HG02870 (cell line): ENCODE results near the gene CARD9.
"Not testable (repeated sequence)": the region's sequence is repeated elsewhere in the genome, so short reads cannot be mapped to it uniquely, and the experiment has no call there.

Source experiments
- ATAC-seq: cut with Tn5 transposase; IDR thresholded peaks from one replicate; pipeline ENCODE4 v1.9.1; 2021; ENCODE audit warnings: mild to moderate bottlenecking, moderate library complexity; ENCODE audit not compliant: unreplicated experiment

The CARD9 gene, protein sequence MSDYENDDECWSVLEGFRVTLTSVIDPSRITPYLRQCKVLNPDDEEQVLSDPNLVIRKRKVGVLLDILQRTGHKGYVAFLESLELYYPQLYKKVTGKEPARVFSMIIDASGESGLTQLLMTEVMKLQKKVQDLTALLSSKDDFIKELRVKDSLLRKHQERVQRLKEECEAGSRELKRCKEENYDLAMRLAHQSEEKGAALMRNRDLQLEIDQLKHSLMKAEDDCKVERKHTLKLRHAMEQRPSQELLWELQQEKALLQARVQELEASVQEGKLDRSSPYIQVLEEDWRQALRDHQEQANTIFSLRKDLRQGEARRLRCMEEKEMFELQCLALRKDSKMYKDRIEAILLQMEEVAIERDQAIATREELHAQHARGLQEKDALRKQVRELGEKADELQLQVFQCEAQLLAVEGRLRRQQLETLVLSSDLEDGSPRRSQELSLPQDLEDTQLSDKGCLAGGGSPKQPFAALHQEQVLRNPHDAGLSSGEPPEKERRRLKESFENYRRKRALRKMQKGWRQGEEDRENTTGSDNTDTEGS

DNA sequence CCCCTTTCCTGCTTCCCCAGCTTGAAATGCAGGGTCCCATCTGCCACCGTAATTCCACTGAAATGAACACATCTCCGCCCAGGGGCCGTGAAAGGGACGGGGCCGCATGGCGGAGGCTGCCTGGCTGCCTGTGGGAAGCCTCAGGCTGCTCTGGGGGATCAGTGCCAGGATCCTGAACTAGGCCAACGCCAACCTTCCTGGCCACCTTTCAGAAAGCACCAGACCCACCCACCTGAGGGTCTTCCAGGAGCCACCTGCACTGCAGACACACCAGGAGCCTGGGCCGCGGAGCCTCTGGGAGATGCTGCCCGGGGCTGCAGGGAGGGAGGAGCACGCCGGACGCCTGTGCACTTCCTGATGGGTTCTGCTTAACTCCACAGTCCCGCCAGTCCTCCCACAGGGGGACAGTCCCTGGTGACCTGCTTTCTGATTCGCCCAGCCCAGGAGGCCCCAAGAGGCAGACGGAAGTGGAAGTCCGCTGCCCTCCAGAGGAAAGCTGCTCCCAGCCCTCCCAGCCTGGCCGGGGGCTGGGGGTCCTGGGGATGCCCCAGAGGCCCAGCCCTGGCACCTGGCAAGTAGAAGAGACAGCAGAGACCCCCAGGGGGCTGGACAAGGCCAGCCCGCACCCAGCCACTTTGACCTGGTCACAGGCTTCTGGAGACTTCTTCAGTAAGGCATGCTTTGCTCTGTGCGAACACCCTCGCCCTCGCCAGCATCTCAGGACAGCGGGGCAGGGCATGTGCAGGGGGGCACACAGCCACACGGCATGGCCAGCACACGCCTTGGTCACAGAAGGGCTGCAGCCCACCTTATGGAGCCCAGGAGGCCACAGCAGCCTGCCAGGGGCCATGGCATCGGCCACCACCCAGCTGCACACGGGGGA, at the start of gene CARD9:
Gene CARD9, minus strand, starts transcription at position 370 of the 883 bp plus-strand sequence. CDS start 1,591 bp downstream, outside the sequence.
- ATAC-seq = no peak

DNA sequence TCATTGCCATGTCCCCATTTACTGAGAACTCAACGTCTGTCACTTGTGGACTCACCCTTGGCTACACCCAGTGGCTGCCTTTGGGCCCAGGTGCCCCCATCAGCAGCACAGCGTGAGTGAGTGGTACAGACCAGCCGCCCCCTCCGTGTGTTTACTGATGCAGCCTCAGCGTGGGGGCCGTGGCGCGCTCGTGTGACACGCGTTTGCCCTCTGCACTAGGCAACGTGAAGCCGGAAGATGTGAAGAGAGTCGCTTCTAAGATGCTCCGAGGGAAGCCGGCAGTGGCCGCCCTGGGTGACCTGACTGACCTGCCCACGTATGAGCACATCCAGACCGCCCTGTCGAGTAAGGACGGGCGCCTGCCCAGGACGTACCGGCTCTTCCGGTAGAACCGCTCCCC, 49.4 kb upstream of the CARD9 start:
- ATAC-seq = no peak

DNA sequence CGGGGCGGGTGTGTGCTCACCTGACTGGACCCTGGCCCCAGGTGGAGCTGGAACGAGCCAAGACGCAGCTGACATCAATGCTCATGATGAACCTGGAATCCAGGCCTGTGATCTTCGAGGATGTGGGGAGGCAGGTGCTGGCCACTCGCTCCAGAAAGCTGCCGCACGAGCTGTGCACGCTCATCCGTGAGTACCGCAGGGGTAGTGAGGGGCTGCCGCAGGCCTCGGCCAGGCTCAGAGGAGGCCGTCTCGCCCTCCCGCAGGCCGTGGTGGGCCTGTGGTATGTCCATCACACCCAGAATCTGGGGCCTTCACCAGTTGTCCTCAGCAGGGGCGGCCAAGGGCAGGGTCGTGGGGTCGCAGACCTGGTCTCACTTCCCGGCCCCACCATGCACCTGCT, 48.3 kb upstream of the CARD9 start:
- ATAC-seq = no peak

DNA sequence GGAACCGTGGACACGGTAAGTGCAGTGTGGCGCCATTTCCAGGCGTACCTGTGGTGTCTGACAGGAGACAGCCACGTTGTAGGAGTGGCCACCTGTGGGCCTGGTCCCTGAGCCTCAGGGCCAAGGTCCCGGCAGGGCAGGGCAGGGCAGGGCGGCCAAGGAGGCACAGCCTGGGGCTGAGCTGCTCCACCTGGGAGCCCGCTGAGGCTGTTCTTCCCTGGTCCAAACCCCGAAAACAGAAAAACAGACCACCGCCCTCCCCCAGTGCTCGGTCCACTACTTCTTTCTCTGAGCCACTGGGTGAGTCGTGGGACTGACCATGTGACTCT, 45.6 kb upstream of the CARD9 start:
- ATAC-seq = no peak

DNA sequence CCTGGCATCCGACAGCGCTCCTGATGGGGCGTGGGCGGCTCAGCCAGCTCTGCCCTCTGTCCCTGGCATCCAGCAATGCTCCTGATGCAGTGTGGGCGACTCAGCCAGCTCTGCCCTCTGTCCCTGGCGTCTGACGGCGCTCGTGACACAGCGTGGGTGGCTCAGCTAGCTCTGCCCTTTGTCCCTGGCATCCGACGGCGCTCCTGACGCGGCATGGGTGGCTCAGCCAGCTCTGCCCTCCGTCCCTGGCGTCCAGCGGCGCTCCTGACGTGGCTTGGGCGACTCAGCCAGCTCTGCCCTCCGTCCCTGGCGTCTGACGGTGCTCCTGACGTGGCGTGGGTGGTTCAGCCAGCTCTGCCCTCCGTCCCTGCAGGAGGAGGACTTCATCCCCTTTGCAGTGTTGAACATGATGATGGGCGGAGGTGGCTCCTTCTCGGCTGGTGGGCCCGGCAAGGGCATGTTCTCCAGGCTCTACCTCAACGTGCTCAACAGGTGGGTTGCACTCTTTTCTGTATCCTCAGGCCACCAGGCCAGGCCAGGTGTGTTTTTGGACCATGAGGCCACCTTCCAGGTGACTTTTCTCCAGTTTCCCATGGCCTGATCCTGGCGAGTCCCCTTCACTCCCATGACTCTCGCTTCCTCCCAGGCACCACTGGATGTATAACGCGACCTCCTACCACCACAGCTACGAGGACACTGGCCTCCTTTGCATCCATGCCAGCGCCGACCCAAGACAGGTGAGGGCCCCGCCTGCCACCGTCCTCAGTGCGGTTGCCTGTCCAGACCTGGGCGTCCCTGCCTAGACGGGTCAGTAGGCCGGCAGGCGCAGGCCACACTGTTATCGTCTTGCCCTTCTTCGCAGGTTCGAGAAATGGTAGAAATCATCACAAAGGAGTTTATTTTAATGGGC, 45.0 kb upstream of the CARD9 start:
- ATAC-seq = no peak

DNA sequence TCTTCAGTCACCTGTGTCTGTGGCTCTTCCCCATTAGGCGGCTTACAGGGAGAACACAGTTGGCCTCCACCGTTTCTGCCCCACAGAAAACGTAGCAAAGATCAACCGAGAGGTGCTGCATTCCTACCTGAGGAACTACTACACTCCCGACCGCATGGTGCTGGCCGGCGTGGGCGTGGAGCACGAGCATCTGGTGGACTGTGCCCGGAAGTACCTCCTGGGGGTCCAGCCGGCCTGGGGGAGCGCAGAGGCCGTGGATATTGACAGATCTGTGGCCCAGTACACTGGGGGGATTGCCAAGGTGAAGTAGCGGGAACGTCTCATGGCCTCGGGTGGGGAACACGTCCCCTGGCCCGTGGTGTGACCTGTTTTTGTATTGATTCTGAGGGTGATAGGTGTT, 43.4 kb upstream of the CARD9 start:
- ATAC-seq = no peak

DNA sequence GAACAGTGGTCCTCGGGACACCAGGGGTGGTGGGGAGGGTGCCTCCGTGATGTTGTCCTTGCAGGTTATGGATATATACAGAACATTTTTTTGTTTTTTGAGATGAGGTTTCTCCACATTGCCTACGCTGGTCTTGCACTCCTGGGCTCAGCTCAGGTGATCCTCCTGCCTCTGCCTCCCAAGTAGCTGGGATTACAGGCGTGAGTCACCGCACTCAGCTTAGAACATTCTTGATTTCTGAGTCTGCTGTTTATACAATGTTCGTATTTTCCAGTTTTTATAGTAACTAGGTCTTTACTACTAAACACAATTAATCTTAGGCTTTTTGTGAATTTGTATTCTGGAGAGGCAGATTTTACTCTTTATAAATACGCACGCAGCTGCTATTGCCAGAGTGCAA, 43.0 kb upstream of the CARD9 start:
- no peak for ATAC-seq

DNA sequence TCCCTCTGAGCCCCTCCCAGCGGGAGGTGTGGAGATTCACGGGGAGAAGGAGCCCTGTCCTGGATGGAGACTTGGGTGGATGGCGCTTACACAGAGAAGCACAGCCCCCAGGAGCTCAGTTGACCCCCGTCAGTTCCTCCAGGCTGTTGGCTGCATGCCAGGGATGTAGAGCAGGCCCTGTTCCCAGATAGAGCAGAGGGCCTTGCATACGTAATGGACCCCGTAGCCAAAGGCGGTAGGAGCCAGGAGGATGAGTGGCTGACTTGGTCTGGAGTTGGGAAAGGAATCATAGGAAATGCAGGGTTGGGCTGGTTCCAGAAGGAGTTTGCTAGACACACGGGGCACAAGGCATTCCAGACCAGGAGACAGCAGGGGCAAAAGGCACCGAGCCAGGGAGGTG, 39.5 kb upstream of the CARD9 start:
- no peak for ATAC-seq

DNA sequence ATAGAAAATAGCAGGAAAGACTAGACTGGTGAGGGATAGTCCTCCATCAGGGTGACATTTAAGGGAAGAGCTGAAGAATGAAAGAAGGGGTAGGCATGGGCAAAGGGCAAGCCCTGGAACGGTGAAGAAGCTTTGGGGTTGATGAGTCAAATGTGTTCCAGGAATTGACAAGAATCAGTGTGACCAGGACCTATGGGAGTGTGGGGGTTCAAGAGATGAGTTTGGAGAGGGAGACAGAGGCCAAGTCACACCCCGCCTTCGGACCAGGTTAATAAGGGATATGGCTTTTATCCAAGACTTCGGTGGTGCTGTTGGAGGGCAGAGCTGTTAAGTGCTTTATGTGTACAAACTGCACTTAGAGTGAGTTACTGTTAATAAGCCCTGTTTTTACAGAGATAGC, 37.9 kb upstream of the CARD9 start:
- no peak for ATAC-seq

DNA sequence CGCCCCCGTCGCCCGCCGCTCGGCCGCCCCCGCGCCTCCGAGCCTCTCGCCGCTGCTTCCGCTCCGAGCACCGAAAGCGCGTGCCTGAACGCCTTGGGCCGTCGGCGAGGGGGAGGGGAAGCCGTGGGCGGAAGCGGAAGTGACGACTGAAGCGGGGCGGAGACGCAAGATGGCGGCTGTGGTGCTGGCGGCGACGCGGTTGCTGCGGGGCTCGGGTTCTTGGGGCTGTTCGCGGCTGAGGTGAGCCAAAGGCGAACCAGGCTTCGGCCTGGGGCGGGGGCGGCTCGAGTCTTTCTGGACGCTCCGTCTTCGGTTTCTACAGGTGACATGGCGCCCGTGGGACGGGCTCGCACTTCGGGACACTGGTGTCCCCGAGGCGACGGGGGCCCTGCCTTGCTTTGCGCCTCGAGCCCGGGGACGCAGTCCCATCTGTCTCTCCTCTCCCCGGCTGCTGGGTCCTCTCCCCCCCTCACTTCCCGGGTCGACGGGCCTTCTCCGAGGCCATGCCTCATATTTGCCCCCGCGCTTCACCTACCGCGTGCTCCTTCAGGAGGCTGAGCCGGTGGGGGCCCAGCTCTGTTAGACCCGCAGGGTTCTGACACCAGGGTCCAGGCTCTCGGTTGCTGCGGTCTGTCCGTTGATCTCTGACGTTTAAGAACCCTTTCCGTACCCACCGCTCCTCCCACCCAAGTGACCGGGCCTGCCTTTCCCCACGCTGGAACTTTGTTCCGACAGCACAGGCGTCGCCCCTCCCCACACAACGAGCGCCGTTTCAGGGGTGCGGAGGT, 37.2 kb upstream of the CARD9 start, which contains the start of the genes ENTR1 and PMPCA:
Gene ENTR1, minus strand, starts transcription at position 115 of the 788 bp plus-strand sequence. CDS start 217 bp downstream, outside the sequence.
Gene PMPCA, plus strand, starts transcription at position 159 of the 788 bp plus-strand sequence. Its CDS starts 11 bp downstream, at position 170.
- ATAC-seq = peak; percentile 82

DNA sequence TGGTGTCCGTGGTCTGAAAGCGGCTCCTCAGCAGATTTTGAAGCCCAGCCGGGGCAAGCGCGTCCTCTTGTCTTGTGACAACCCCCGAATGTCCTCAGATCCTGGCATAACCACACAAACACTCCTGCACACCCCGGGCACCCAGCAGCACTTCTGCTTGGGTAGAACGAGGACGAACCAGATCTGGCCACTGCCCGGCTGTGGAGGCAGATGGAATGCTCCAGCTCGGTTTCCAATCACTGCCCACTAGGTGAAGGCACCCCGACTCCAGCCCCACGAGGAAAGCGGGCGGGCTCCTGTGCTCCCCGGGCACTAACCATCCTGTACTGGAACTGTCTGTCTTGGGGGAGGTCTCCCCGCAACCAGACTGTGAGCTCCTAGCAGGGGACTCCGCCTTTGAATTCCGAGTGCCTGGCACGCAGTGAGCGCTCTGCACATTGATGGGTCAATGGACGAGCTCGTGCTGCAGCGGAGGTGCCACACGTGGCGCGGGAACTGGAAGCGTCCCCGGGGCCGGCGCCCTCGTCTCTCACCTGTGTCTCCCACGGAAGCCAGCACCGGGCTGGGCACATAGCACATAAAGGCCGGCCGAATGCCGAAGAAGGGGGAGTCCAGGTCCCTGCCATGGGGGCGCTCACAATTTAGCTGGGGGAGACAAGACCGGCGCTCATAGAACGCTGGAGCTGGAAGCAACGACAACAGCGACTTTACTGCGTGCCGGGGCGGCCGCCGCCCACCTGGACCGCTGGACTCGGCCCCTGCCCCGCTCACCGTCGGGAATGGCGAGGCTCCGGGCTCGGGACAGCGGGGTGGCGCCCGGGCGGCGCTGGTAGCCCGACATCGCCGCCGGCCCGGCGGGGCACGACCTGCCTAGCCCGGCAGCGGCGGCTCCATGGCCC, 36.3 kb upstream of the CARD9 start:
- ATAC-seq = peak; percentile 28

DNA sequence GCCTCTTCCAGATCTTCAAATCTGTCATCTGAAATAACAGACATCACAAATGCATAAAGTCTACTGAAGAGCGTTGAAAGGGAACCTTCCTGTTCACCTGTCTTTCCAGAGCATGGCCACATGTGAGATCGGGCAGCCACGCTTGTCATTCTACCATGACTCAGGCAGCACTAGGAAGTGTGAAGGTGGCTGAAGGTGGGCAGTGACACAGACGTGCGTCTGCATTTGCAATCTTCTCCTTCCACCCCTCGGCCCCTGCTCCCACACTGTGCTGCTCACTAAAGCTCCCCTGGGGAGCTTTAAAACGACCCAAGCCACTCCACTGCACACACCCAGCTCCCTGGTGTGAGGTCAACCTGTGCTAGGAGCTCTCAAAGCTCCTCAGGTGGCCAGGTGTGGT, 34.4 kb upstream of the CARD9 start:
- no peak for ATAC-seq

DNA sequence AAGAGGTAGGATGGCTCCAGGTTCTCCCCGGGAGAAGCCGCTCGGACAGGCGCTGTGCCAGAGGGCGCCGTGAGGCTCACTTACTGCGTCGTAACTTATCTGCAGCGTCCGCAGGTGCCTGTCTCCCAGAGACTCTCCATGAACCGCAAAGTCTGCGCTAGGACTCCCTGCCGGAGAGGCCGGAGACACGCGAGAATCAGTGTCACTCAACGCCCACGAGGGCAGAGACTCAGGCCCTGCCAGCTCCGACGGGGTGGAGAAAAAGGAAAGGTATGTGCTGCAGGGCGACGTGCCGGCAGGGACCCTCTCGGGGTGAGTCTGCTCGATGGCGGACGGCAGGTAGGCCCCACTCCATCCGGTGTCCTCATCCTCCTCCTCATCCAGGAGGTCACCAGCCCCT, 33.6 kb upstream of the CARD9 start:
- not testable (repeated sequence) for ATAC-seq

DNA sequence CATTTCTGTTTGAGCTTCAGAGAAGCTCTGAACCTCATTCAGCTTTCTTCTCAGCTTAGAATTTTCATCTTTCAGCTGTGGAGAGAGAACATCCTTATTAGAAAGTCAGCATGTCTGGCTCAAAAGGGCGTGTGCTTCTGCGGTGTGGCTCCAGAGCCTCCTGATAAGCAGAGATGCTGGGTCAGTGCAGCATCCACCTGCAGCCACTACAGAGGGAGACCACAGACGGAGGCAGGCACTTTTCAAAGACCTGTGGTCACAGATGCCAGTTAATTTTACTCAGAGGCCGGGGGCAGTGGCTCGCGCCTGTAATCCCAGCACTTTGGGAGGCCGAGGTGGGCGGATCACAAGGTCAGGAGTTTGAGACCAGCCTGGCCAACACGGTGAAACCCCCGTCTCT, 32.4 kb upstream of the CARD9 start:
- ATAC-seq = not testable (repeated sequence)

DNA sequence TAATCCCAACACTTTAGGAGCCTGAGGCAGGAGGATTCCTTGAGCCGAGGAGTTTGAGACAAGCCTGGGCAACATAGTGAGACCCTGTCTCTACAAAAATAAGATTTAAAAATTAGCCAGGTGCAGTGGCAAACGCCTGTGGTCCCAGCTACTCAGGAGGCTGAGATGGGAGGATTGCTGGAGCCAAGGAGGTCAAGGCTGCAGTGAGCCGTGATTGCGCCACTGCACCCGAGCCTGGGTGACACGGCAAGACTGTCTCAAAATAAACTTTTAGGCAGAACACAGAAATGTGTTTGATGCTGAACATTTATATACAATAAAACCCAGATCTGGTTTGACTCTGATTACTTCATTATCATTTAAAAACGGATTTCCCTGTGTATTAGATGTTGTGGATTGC, 32.0 kb upstream of the CARD9 start:
- ATAC-seq = no peak

DNA sequence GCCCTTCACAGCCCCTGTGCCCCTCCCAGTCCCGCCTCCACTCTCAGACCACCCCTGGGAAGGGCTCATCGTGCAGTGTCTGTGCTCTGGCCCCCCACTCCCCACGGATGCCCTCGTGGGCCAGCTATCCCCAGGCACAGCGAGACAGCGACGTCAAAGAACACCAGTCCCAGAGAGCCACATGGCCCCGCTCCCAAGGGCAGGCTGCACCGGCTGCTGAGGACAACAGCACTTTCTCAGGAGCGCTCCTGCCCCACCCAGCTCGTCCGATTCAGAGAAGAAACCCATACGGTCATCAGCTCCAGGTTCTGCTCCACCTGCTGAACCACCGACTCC, 31.3 kb upstream of the CARD9 start:
- ATAC-seq = no peak

DNA sequence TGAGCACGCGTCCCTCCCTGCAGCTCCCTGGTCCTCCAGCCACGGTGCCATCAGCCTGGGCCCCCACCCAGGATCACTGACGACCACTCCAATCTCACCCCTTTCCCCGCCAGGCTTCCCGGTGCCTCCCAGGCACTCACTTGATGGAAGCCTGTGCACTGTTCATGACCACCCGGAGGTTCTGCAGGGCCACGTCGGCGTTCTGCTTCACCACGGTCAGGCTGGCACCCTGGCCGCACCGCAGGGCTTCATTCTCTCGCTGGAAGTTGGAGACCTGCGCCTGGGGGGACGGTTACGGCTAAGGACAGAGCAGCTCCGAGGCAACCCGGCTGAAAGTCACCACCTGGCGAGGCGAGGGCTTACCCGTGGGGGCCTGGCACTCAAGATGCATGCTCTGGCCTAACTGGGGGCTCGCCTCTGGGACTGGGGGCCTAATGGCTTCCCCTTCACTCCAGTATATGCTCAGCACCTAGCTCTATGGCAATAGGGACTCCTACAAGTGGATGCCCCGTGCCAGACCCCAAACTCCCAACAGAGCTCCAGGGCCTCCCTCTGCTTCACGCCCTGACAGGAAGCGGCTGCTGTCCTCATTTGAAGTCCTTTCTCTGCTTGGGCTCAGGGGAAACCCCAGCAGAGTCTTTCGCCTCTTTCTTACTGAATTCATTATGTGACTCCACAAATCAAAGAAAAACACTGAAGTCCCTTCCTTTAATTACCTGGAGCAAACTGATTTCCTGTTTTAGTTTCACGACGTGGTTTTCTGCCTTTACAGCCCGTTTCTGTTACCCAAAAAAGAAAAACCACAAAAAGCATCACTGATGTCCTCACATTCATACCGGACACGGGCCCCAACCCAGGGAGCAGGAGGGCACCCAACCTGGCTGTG, 30.7 kb upstream of the CARD9 start:
- ATAC-seq = no peak

DNA sequence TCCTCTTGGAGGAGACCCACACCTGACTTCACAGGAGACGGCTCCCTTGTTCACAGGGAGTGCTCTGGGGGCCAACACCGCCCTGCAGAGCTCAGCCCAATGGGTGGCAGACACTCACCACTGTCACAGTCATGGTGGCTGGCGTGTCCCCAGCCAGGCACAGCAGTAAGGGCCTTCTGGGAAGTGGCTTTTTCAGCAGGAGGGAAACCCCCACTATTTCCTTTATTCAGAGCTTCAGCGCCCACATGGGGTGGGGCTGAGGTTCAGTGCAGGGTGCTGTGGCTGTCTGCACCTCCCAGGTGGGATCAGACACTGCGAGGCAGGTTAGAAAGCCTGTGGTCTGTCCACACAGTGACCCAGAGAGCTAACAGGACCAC, 30.1 kb upstream of the CARD9 start:
- ATAC-seq = no peak
